HEK293T (cell line): Measurements from ENCODE around the gene ACSL5.

Experiments
- BHLHE40 ChIP-seq: fragments of 450-650 bp; IDR thresholded peaks from 2 replicates; pipeline ENCODE4 v1.6.1; 2016; ENCODE audit warnings: mild to moderate bottlenecking, moderate library complexity, borderline replicate concordance
- FOXK2 ChIP-seq: fragments of 450-650 bp; IDR thresholded peaks from 2 replicates; pipeline ENCODE4 v1.6.1; 2016; ENCODE audit warnings: mild to moderate bottlenecking
- FOXM1 ChIP-seq: fragments of 450-650 bp; IDR thresholded peaks from 2 replicates; pipeline ENCODE4 v1.6.1; 2017; ENCODE audit warnings: mild to moderate bottlenecking, borderline replicate concordance
- HDGF ChIP-seq: fragments of 450-650 bp; IDR thresholded peaks from 2 replicates; pipeline ENCODE4 v1.6.1; 2017; ENCODE audit warnings: antibody characterized with exemption, borderline replicate concordance
- L3MBTL2 ChIP-seq: fragments of 450-650 bp; conservative IDR thresholded peaks from 2 replicates; pipeline ENCODE4 v1.6.1; 2016; ENCODE audit warnings: mild to moderate bottlenecking
- LEF1 ChIP-seq: fragments of 450-650 bp; IDR thresholded peaks from 2 replicates; pipeline ENCODE4 v1.6.1; 2017; ENCODE audit warnings: mild to moderate bottlenecking, borderline replicate concordance
- SP1 ChIP-seq: fragments of 450-650 bp; IDR thresholded peaks from 2 replicates; pipeline ENCODE4 v1.6.1; 2017
- SUZ12 ChIP-seq: fragments of 450-650 bp; IDR thresholded peaks from 2 replicates; pipeline ENCODE4 v1.6.1; 2016; ENCODE audit warnings: mild to moderate bottlenecking
- TF ChIP-seq, protein P1 (sequence below): fragments of 450-650 bp; IDR thresholded peaks from 2 replicates; pipeline ENCODE4 v1.6.1; 2016

DNA sequence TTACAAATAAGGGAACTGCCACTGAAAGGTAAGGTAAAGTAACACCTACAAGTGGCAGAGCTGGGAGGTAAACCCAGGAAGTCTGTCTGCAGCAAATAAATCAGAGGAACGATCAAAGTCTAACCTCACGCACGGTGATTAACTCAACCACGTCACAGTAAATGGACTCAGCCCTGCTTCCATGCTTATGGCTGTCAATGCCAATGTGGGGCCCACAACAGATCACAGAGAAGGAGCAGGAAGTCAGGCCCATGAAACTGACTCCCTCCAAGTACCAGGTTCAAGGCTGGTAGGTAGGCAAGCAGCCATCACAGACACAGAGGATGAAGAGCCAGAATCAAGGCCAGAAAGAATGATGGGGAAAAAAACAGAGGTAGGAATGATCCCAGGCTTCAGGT is 38.0 kb upstream of the ACSL5 start:
- TF ChIP-seq SUZ12, result no peak
- TF ChIP-seq LEF1, result no peak
- TF ChIP-seq FOXM1, result no peak
- TF ChIP-seq BHLHE40, result no peak
- TF ChIP-seq SP1, result no peak
- no peak for TF ChIP-seq FOXK2
- TF ChIP-seq, protein P1, sequence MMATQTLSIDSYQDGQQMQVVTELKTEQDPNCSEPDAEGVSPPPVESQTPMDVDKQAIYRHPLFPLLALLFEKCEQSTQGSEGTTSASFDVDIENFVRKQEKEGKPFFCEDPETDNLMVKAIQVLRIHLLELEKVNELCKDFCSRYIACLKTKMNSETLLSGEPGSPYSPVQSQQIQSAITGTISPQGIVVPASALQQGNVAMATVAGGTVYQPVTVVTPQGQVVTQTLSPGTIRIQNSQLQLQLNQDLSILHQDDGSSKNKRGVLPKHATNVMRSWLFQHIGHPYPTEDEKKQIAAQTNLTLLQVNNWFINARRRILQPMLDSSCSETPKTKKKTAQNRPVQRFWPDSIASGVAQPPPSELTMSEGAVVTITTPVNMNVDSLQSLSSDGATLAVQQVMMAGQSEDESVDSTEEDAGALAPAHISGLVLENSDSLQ, result no peak
- no peak for TF ChIP-seq HDGF
- TF ChIP-seq L3MBTL2, result no peak
